A673 (cell line): Measurements from ENCODE around the gene RABGAP1L. TPM values are rescaled to one million over a fixed set of nuclear protein-coding genes. Genes with fewer than 3 reads are reported as not detected.

Experiments
- BruUV-seq: library from RNA; stranded (reverse); fragments of 400-500 nt; replicated peaks from 2 replicates; lab custom pipeline; 2021; lab: Mats Ljungman, UMichigan
- CTCF ChIA-PET: fragments of 300-600 bp; sonication (Branson Sonifier 250); formaldehyde crosslinking; loops from one replicate; lab custom pipeline; 2022; ENCODE audit warnings: antibody characterized with exemption; lab: Charles Lee
- POLR2A ChIA-PET: fragments of 300-600 bp; sonication (Branson Sonifier 250); formaldehyde crosslinking; loops from one replicate; lab custom pipeline; 2022; ENCODE audit warnings: antibody characterized with exemption; ENCODE audit not compliant: low non-redundant PET; lab: Charles Lee
- DNase-seq: peaks from one replicate; pipeline ENCODE4 v3.0.0-alpha.2; 2015; ENCODE audit warnings: low spot score
- H3K27ac ChIP-seq: fragments of 200-600 bp; sonication (generic); 2 replicates; pipeline ENCODE4 v1.5.1; 2016; ENCODE audit warnings: mixed run types, low read depth, mild to moderate bottlenecking, mixed read lengths, antibody characterized with exemption, low read length; ENCODE audit not compliant: poor library complexity, severe bottlenecking
- H3K27me3 ChIP-seq: fragments of 200-600 bp; sonication (generic); replicated peaks from 2 replicates; pipeline ENCODE4 v1.6.1; 2017; ENCODE audit warnings: mixed run types, low read depth, mild to moderate bottlenecking, mixed read lengths, antibody characterized with exemption, low read length; ENCODE audit not compliant: insufficient read depth, poor library complexity
- H3K36me3 ChIP-seq: fragments of 200-600 bp; sonication (generic); 2 replicates; pipeline ENCODE4 v1.6.1; 2016; ENCODE audit warnings: mixed run types, mild to moderate bottlenecking, mixed read lengths, antibody characterized with exemption, low read length; ENCODE audit not compliant: insufficient read depth, poor library complexity, severe bottlenecking
- H3K4me1 ChIP-seq: fragments of 200-600 bp; sonication (generic); 2 replicates; pipeline ENCODE4 v1.6.1; 2017; ENCODE audit warnings: mixed run types, mild to moderate bottlenecking, mixed read lengths, antibody characterized with exemption, low read length; ENCODE audit not compliant: insufficient read depth, poor library complexity, severe bottlenecking
- H3K4me3 ChIP-seq: fragments of 200-600 bp; sonication (generic); 2 replicates; pipeline ENCODE4 v1.5.1; 2016; ENCODE audit warnings: low read depth, mixed run types, mild to moderate bottlenecking, mixed read lengths, low read length; ENCODE audit not compliant: poor library complexity, severe bottlenecking
- H3K9me3 ChIP-seq: fragments of 200-600 bp; sonication (generic); 2 replicates; pipeline ENCODE4 v1.6.1; 2016; ENCODE audit warnings: mixed run types, low read depth, mild to moderate bottlenecking, mixed read lengths, antibody characterized with exemption, low read length; ENCODE audit not compliant: poor library complexity, severe bottlenecking
- CTCF ChIP-seq: fragments of 300-800, 200-600 bp; sonication (generic); conservative IDR thresholded peaks from 2 replicates; pipeline ENCODE4 v1.5.1; 2017; ENCODE audit warnings: low read depth, mild to moderate bottlenecking, antibody characterized with exemption, low read length, moderate library complexity, mixed read lengths
- EZH2 ChIP-seq: fragments of 200-600 bp; sonication (generic); IDR thresholded peaks from 2 replicates; pipeline ENCODE4 v1.6.1; 2017; ENCODE audit warnings: borderline replicate concordance, low read depth, mild to moderate bottlenecking, mixed read lengths, antibody characterized with exemption, low read length; ENCODE audit not compliant: poor library complexity, severe bottlenecking
- intact Hi-C: fragments of 100-400 bp; cut with micrococcal nuclease; formaldehyde crosslinking; loops from one replicate; pipeline ENCODE4 v1.10.0; 2022; ENCODE audit not compliant: unreplicated experiment
- total RNA-seq: library from RNA; stranded (reverse); gene quantifications from 2 replicates; pipeline ENCODE4 v1.2.3, GENCODE V29; 2021

Gene RABGAP1L
- total RNA-seq, 1 experiment from 2014 or later = 19.3 TPM

DNA sequence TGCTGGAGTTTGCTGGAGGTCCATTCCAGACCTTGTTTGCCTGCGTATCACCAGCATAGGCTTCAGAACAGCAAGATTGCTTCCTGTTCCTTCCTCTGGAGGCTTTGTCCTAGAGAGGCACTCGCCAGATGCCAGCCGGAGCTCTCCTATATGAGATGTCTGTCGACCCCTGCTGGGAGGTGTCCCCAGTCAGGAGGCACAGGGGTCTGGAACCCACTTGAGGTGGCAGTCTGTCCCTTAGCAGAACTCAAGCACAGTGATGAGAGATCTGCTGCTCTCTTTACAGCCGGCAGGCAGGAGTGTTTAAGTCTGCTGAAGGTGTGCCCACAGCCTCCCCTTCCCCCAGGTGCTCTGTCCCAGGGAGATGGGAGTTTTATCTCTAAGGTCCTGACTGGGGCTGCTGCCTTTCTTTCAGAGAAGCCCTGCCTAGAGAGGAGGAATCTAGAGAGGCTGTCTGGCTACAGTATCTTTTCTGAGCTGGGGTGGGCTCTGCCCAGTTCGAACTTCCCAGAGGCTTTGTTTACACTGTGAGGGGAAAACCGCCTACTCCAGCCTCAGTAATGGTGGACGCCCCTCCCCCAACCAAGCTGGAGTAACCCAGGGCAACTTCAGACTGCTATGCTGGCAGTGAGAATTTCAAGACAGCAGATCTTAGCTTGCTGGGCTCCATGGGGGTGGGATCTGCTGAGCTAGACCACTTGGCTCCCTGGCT is 493.4 kb downstream of the RABGAP1L start:
- Histone ChIP-seq H3K27ac (no peak overlapping the region), H3K4me1 (no peaks in the 10 kb centered on the region), H3K4me3 (no peak overlapping the region), H3K36me3 (no peaks in the 10 kb centered on the region), H3K27me3 (no peaks in the 10 kb centered on the region), H3K9me3 (no peaks in the 10 kb centered on the region)
- TF ChIP-seq EZH2 (no peak), CTCF (no peak)
- no TSS peak for BruUV-seq
- intact Hi-C loops = no loop called here
- POLR2A ChIA-PET = no interaction called here
- DNase-seq = no peak
- CTCF ChIA-PET = no interaction called here

- H3K27ac ChIP-seq = no peak overlapping the region
- no peaks in the 10 kb centered on the region for H3K36me3 ChIP-seq
- no peaks in the 10 kb centered on the region for H3K27me3 ChIP-seq
- BruUV-seq = no TSS peak
- ChIA-PET CTCF (no interaction called here), POLR2A (no interaction called here)
- TF ChIP-seq EZH2 (no peak), CTCF (no peak)
- DNase-seq = no peak
- H3K4me1 ChIP-seq = no peaks in the 10 kb centered on the region
- no peak overlapping the region for H3K4me3 ChIP-seq
- intact Hi-C loops = no loop called here
- no peaks in the 10 kb centered on the region for H3K9me3 ChIP-seq
These were observed 495.2 kb downstream of the RABGAP1L start for GRCh38 chr1:174654560-174654959.

DNA sequence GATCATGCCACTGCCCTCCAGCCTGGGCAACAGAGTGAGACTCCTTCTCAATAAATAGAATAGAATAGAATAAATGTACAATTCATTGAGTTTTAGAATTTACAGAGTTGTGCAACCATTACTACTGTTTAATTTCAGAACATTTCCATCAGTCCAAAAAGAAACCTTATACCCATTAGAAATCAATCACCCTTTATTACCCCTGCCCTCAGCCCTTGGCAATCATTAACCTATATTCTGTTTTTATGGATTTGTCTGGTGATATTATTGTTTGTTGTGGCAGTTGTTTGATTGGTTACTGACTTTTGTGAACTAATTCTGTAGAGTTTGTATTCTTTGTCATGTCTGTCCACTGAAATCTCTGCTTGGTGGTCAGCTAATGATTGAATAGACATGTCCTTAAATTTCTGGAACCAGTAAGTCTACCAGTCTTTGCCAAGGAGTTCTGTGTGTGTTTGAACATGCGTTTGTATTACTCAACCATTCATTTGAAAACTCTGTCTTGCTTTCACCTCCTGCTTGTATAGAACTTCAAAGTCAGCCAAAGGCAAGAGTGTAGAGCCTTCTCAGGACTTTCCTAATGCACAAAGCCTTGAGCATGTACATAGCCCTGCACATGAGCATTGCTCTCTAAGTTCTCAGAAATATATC is 497.2 kb downstream of the RABGAP1L start:
- H3K9me3 ChIP-seq = no peaks in the 10 kb centered on the region
- BruUV-seq = no TSS peak
- intact Hi-C loops = no loop called here
- no peak overlapping the region for H3K4me3 ChIP-seq
- no peaks in the 10 kb centered on the region for H3K4me1 ChIP-seq
- TF ChIP-seq CTCF (no peak), EZH2 (no peak)
- CTCF ChIA-PET = no interaction called here
- DNase-seq = no peak
- no peak overlapping the region for H3K27ac ChIP-seq
- H3K36me3 ChIP-seq = no peaks in the 10 kb centered on the region
- POLR2A ChIA-PET = no interaction called here
- no peaks in the 10 kb centered on the region for H3K27me3 ChIP-seq
